GM20431 (cell line): Measurements from ENCODE around the gene PTTG1IP.

Experiments
- in situ Hi-C: fragments of 300-500 bp; cut with MseI, MboI; formaldehyde crosslinking; loops from one replicate; pipeline ENCODE4 v1.15.0; 2020; ENCODE audit warnings: low sequenced_read_pairs; ENCODE audit not compliant: unreplicated experiment

Gene PTTG1IP

GRCh38 chr21:44849616-44850130 lies 23.8 kb downstream of the PTTG1IP start:
- in situ Hi-C loops, result no loop called here

DNA sequence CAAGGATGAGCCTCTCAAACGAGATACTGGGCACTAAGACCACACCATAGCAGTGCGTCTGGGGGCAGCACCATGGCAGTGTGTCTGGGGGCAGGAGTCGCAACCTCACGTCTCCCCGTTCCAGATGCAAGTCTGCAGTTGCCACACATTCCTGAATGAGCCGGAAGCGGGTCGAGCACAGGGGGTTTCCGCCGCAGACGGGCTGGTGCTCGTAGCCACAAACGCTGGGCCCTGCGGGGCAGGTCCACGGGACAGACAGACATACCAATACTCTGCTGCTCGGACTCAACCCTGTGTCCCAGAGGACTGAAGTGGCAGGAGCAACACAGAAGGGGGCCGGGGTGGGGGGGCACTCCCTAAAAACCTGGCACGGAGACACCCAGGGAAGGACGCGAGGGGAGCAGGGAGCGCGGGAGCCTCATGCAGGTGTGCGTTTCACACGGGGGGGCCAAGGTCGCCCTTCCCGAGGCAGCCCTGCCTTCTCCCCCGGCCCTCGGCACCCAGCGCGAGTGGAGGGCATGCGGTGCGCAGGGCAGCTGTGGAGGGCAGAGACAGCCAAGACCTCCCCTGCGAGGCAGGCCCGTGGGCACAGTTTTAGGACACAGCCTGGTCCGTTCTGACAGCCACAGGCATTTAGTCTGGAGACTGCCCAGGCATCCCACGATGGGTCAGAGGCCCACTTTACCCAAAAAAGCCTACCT lies 24.5 kb downstream of the PTTG1IP start:
- in situ Hi-C loops, result no loop called here

DNA sequence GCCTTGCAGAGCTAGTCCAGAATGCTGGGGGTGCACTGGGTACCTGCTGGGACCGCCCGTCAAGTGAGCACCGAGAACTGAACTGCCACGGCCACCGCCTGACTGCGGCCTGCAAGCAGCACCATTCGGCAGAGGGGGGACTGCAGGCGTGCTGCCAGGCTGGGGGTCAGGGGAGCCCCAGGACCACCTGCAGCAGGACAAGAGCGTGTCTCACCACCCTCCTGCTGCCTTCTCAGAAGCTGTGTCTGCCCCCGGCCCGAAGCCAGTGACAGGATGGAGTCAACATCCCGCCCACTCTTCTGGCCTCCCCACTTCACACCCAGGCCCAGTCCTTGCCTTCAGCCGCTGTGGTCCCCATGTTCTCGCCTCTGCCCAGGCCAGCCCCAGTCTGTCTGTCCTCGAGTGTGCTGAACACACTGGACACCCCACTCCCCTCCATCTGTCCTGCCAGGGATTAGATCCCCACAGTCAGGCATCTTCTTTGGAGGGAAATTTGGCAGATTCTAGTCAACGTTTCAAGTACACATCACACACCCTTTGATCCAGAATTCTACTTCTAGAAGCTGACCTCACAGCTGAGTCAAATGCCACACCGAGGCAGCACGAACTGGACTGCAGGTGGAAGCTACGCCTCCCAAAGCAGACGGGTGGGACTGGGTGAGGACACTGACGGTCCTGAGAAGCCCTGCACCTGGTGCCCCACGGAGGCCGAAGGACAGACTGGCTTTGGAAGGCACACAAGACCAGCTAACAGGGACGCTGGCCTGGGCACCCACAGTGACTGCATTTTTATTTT lies 26.0 kb downstream of the PTTG1IP start:
- in situ Hi-C loops, result no loop called here

- in situ Hi-C loops, result no loop called here
Measured at GRCh38 chr21:44846485-44847260, 26.8 kb downstream of the PTTG1IP start.

DNA sequence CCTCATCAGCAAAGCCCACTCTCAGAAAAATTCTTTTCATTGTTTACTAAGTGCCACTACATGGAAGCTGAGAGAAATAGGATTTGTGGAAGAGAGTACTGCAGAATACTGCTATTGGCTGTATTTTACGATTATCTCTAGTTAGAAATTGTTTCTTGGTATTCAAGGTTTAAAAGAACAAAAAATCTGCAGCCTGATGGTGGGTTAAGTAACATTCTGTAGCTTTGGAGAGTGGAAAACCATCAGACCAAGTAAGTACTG lies 27.3 kb downstream of the PTTG1IP start:
- in situ Hi-C loops, result no loop called here

DNA sequence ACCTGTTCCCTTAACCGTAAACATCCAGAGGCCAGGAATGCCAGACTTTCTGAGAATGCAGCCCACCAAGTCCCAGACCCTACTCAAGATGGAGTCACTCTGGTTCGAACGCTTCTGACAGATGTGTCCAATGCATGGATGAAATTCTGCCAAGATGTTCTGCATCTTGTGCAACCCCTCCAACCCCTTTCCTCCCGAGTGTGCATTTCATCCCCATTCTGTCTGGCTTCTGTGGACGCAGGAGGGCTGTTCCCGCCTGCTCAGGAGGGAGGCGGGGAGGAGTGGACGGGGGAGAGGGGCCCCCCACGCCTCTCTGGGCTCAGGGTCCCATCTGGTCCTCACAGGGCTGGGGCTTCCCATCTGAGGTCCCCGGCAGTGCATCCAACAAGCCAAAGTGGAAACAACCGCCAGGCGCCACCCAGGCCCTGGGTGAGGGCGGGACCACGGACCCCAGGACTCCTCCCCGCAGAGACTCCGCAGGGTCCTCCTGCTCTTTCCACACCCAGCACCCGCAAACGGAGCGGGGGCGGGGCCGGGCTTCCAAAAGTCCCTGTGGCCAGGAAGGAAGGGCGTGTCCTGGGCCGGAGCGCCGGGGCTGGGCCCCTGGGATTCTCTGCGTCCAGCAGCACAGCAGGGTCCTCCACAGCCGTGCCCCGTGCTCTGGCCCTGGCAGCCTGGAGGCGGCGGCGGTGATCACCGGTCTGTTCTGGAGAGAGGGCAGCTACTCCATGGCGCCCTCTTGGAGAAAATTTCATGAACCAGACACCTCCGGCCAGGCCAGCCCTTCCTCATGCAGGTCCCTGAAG lies 27.9 kb downstream of the PTTG1IP start:
- in situ Hi-C loops, result no loop called here

DNA sequence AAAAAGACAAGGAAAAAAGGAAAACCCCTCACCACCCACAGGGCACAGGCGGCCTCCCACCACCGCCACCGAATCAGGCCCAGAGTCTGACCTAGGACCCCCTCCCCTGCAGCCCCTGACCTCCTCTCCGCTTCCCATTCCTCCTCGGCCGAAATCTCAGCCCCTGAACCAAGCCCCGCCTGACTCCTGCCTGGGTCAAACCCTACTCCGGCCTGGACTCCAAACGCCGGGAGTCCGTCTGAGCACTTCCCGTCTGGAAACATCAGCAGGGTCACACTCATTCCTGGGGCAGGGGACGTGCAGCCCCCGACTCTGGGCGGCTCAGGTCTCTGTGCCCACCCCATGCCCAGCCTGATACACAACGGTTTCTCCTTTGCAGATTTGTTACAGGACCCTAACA lies 29.2 kb downstream of the PTTG1IP start:
- in situ Hi-C loops, result no loop called here

GRCh38 chr21:44842721-44843445 lies 30.6 kb downstream of the PTTG1IP start:
- in situ Hi-C loops, result no loop called here

DNA sequence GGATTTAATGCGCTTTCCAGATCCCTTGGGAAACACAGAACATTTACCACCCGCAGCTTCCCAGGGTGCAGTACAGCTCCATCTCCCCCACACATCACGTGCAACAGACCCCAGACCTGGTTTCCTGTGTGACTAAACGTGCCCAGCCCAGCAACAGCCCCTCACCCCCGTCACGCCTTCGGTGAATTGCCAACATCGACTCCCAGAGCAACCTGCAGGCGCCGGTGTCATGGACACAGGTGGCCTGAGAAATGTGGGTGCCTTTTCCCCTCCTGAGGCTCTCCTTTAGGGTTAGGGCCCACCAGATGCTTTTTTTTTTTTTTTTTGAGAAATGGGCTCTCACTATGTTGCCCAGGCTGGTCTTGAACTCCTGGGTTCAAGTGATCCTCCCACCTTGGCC lies 31.4 kb downstream of the PTTG1IP start:
- in situ Hi-C loops, result no loop called here

- in situ Hi-C loops, result no loop called here
Measured at GRCh38 chr21:44840771-44841170, 32.7 kb downstream of the PTTG1IP start.

DNA sequence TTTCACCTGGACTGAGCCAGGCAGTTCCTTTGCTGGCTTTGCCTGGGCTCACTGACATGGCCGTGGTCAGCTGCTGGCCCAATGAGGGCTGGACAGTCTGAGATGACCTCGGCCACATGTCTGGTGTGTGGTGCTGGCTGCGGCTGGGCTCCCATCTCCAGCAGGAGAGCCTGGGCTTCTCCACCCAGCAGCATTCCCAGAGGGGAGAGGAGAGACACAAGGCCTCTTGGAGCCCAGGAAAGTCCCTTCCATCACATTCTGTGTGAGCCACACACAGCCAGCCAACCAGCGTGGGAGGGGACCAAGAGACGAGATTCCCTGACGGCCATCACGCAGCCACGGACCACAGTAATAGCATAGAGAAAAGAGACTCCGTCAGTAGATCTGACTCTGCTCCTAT lies 34.5 kb downstream of the PTTG1IP start:
- in situ Hi-C loops, result no loop called here

- in situ Hi-C loops, result no loop called here
Measured at GRCh38 chr21:44838039-44838895, 35.2 kb downstream of the PTTG1IP start.

GRCh38 chr21:44837537-44837936 lies 36.0 kb downstream of the PTTG1IP start:
- in situ Hi-C loops, result no loop called here

GRCh38 chr21:44836666-44837471 lies 36.6 kb downstream of the PTTG1IP start:
- in situ Hi-C loops, result no loop called here

DNA sequence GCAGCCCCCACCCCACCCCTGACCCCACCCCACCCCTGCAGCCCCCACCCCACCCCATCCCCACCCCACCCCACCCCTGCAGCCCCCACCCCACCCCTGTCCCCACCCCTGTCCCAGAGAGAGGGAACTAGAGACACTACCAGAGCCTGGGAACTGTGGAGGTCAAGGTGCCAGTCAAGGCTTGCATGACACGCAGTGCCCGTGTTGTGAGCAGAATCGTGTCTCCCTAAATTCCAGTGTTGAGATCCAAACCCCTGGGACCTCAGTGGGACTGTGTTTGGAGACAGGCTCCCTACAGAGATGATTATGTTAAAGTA lies 37.2 kb downstream of the PTTG1IP start:
- in situ Hi-C loops, result no loop called here

- in situ Hi-C loops, result no loop called here
Measured at GRCh38 chr21:44835647-44835973, 37.9 kb downstream of the PTTG1IP start.

DNA sequence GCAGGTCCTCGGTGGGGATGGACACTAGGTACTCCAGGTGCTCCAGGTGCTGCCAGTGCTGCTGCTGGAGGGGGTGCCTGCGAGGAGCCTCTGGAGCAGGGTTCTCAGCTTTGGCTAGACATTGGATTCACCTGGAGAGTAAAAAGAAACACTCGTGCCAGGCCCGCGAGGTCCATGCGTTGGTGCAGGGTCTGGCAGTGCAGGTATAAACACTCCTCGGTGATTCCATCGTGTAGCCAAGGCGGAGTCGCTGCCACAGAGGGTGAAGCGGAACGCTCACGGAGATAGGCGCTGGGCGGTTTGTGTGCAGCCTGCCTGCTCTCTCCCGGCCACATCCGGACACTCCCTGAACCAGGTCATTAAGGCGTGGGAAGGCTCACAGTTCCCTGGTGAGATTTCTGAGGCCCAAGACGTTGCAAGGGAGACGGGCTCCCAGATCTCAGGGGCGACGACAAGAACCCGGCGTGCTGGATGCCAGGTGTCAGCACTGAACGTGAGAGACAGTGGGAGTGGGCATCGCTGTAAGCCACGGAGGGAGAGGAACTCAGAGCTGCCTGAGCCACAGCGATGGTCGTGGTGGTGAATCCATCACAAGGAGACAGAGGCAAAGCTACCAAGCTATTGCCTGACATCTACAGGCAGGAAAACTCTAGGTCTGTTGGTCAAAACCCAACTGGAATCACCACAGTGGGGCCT lies 38.4 kb downstream of the PTTG1IP start:
- in situ Hi-C loops, result no loop called here
